ENCODE measurements around the gene AP5M1.
"Not testable (repeated sequence)": the region's sequence is repeated elsewhere in the genome, so short reads cannot be mapped to it uniquely, and the experiment has no call there.

AP5M1 gene

GRCh38 chr14:57268161-57269069, at the start of gene AP5M1, which contains the start of gene EXOC5:
TSS of gene AP5M1 (plus strand) at chr14:57268971. CDS start at chr14:57269315, 344 bp downstream.
TSS of gene EXOC5 (minus strand) at chr14:57268905. CDS start at chr14:57268648, 257 bp downstream.
- DNase-seq (ENCODE audit: low read depth), result peak; percentile 83

DNA sequence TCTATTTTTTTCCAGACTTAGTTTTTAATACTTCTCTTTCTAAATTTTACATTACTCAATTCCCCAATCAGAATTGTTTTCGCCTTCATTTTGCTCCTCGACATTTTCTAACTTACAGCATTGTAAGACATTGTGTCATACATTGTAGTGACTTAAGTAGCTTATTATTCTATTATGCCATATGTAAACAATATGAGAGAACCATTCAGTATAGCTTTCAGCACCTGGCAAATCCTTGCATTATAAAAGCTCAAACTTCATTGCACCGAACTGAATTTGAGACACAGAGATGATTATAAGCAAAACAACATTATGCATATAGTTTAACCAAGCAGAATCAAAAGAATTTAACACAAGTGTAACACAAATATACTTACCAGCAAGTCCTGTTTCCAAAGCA, 46.8 kb upstream of the AP5M1 start:
- no peak for DNase-seq (ENCODE audit: low read depth)

DNA sequence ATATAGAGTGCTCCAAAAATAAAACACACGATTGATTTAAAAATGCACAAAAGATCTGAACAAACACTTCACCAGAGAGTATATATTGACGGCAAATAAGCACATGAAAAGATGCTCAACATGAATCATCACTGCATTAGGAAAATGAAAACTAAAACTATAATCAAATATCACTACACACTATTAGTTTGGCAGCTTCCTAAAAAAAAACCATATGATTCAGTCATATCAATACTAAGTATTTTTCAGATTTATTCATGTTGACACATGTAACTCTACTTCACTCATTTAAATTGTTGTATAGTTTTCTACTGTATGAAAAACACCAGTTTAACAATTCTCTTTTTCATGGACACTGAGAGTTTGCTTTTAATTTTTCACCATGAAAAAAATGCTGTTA, 41.7 kb upstream of the AP5M1 start:
- DNase-seq (ENCODE audit: low read depth), result no peak

DNA sequence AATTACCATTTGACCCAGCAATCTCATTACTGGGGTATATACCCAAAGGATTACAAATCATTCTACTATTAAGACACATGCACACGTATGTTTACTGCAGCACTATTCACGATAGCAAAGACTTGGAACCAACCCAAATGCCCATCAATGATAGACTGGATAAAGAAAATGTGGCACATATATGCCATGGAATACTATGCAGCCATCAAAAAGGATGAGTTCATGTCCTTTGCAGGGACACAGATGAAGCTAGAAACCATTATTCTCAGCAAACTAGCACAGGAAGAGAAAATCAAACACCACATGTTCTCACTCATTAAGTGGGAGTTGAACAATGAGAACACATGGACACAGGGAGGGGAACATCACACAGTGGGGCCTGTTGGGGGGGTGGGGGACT, 40.5 kb upstream of the AP5M1 start:
- DNase-seq (ENCODE audit: low read depth), result not testable (repeated sequence)

DNA sequence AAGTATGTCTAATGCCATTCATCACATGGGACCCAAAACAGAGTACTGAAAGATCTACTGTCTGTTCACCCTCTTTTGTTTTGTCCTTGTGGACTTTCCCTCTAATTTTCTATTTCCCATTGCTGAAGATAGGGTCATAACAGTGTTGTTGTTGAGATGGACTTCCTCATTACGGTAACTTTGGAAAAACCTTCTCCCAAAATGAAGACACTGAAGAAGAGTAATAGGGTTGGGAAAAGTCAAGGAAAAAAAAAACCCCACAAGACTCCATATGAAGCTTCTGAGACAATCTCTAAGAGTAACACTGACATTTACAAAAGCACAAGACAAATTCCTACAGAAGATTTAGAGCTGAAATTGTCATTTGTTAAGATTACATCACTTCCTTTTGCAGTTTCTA, 36.8 kb upstream of the AP5M1 start:
- no peak for DNase-seq (ENCODE audit: low read depth)

DNA sequence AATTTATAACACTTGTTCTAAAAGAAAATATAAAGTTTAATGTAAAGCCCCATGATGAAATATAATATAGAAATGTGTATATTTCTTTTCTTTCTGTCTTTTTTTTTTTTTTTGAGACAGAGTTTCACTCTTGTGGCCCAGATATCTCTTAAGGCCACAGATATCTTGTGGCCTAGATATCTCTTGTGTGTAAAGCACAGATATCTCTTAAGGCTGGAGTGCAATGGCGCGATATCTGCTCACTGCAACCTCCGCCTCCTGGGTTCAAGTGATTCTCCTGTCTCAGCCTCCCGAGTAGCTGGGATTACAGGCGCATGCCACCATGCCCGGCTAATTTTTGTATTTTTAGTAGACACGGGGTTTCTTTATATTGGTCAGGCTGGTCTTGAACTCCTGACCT, 28.7 kb upstream of the AP5M1 start:
- not testable (repeated sequence) for DNase-seq (ENCODE audit: low read depth)

DNA sequence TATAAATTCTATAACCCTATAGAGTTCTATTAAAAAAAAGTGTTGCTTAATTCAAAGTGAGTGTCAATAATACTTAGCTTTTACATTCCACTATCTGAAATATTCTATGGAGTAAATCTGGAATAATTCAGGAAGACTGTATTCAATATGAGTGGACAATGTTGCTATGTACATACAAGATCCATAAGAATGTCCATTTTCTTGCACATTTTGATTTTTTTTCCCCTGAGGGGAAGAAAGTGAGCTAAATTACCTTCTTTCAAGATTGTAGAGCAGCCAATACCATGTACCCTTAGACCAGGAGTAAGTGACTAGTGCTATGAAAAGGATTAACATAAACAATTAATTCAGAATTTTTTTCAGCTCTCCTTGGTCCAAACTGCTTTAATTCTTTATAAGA, 25.5 kb upstream of the AP5M1 start:
- no peak for DNase-seq (ENCODE audit: low read depth)

- DNase-seq (ENCODE audit: low read depth), result no peak
Observed at GRCh38 chr14:57244106-57244505, 24.7 kb upstream of the AP5M1 start.

GRCh38 chr14:57245941-57246340, 22.8 kb upstream of the AP5M1 start:
- no peak for DNase-seq (ENCODE audit: low read depth)

- DNase-seq (ENCODE audit: low read depth), result no peak
Observed at GRCh38 chr14:57246933-57247657, 21.7 kb upstream of the AP5M1 start.

DNA sequence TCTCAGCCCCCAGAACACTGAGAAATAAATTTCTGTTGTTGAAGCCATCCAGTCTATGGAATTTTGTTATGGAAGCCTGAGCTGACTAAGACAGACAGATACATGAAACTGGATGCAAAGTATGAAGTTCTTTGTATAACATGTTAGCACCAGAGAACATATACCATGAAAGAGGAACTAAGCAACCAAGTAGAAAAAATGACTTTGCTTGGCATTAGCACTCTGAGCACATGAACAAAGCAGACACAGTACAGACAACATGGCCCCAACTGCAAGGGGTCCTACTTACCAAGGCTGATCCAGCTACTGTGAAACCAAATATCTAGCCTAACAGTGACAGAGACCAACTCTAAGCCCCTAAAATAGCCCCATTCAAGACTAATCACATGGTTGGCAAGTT, 13.9 kb upstream of the AP5M1 start:
- no peak for DNase-seq (ENCODE audit: low read depth)

GRCh38 chr14:57258221-57258620, 10.6 kb upstream of the AP5M1 start:
- not testable (repeated sequence) for DNase-seq (ENCODE audit: low read depth)

GRCh38 chr14:57259672-57260071, 9.1 kb upstream of the AP5M1 start:
- DNase-seq (ENCODE audit: low read depth), result no peak

- DNase-seq (ENCODE audit: low read depth), result no peak
Observed at GRCh38 chr14:57261604-57262003, 7.2 kb upstream of the AP5M1 start.

- no peak for DNase-seq (ENCODE audit: low read depth)
Observed at GRCh38 chr14:57262117-57262516, 6.7 kb upstream of the AP5M1 start.

DNA sequence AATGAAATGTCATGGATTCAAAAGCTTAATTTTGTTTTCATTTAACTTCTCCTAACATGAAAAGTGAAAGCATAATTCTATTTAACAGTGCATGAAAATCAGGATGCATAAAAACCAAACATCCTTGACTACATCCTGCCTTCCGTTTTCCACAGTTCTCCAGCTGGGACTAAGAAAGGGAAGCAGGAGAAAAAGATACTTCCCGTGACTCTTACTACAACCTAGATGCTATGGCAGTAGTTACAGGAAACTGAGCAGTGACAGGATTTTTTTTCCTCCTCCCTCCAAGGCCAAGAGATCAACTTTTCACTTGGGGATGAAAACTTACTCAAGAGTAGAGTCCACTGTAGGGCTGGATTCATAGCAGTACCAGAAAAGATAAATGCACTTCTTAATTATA, 2.7 kb upstream of the AP5M1 start:
- no peak for DNase-seq (ENCODE audit: low read depth)

DNA sequence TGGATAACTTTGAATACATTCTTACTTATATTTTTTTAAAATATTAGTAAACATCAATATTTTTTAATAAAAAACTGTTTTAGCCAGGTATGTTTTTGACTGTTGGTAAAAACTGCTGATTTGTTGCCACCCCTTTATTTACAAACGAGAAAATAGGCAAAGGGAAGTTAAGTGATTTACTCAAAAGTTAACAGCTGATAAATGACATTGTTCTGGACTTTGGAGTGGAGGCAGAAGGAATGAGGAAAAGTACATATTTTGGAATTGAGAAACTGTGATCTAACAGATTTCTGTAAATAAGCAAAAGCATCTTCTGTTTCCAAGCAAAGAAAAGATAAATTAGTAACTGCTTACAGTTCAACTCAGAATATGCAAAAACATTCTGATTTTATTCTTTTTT, 4.5 kb downstream of the AP5M1 start:
- DNase-seq (ENCODE audit: low read depth), result no peak

- DNase-seq (ENCODE audit: low read depth), result no peak
Observed at GRCh38 chr14:57274551-57274950, 5.8 kb downstream of the AP5M1 start.

GRCh38 chr14:57275023-57275664, 6.4 kb downstream of the AP5M1 start:
- DNase-seq (ENCODE audit: low read depth), result no peak

DNA sequence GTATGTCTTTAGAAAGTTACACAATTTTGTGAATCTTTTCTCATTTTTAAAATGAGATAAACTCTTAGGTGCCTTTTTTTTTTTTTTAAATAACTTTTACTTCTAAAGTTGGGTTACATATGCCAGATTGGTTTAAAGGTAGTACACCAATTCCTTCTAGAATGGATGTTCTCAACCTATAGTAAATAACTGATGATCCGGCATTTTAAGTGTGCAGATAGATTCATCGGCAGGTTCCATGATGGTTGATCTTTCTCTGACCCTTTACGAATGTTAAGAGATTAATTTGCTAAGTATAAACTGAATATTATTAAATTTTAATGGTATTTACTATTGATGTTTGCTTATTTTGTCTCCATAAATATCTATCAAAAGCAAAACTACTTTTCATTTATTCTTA, 8.3 kb downstream of the AP5M1 start:
- DNase-seq (ENCODE audit: low read depth), result no peak

DNA sequence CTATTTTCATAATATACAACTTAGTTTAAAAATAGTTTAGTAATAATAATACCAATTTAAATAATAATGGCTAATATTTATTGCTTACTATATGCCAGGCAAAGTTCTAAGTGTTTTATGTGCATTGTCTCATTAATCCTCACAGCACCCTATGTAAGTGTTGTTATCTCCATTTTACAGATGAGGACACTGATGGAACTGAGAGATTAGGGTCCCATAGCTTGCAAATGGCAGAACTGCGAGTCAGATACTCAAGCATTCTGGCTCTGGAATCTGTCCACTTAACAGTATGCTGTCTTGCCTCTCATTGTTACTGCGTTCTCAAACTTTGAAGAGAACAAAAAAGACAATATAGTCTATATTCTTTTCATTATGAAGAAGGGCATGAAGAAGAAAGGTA, 19.0 kb downstream of the AP5M1 start:
- DNase-seq (ENCODE audit: low read depth), result no peak

GRCh38 chr14:57290751-57291150, 22.0 kb downstream of the AP5M1 start:
- DNase-seq (ENCODE audit: low read depth), result no peak

All from stimulated activated CD8-positive, alpha-beta memory T cell treated with anti-CD3 and anti-CD28 coated beads, Interleukin-7, amount 100 ng/mL, for 24 hours (primary cell).